Measurements from ENCODE around the gene STRIT1. TPM values are rescaled to one million over a fixed set of nuclear protein-coding genes. Genes with fewer than 3 reads are reported as not detected.

The STRIT1 gene
- total RNA-seq, 1 experiment from 2014 or later: not detected

- intact Hi-C loops (cut with micrococcal nuclease; ENCODE audit: unreplicated experiment): no loop called here
- BruUV-seq (replicated peaks): no TSS peak
- Histone ChIP-seq H3K4me1 (ENCODE audit: control insufficient read depth, insufficient read depth, low read length) (no peaks in the 10 kb centered on the region), H3K27me3 (ENCODE audit: control insufficient read depth, insufficient read depth, low read length) (no peaks in the 10 kb centered on the region), H3K36me3 (ENCODE audit: control insufficient read depth, insufficient read depth, low read length) (no peaks in the 10 kb centered on the region), H3K27ac (ENCODE audit: low read length) (no peak overlapping the region), H3K4me3 (ENCODE audit: low read depth in 2 of 2, low read length in 2 of 2) (no peak overlapping the region), H3K9me3 (ENCODE audit: control insufficient read depth, insufficient read depth, low read depth, low read length) (no peaks in the 10 kb centered on the region)
- ATAC-seq (no peak), DNase-seq (ENCODE audit: low read depth, low spot score) (no peak)
- TF ChIP-seq REST (IDR thresholded peaks at IDR 0.05; ENCODE audit: insufficient read depth in 1 of 2, low read depth in 2 of 2, low read length in 1 of 2) (no peak), POLR2AphosphoS5 (IDR thresholded peaks at IDR 0.05; ENCODE audit: low read depth, low read length) (no peak), TCF7L2 (IDR thresholded peaks at IDR 0.05; ENCODE audit: low read depth, low read length) (no peak), SIN3A (IDR thresholded peaks at IDR 0.05; ENCODE audit: borderline replicate concordance, insufficient read depth, low read depth, low read length) (no peak), CTCF (IDR thresholded peaks at IDR 0.05) (no peak)
- ChIA-PET CTCF (no interaction called here), POLR2A (no interaction called here)
- in situ Hi-C loops (cut with HindIII; ENCODE audit: low pct_unique_long_range_greater_than_20kb, low sequenced_read_pairs): no loop called here
Measured at GRCh38 chr3:155282385-155283091, 10.9 kb downstream of the STRIT1 start.

GRCh38 chr3:155281912-155282311, 11.6 kb downstream of the STRIT1 start:
- BruUV-seq (replicated peaks): no TSS peak

More at GRCh38 chr3:155281912-155282311, 11.6 kb downstream of the STRIT1 start:
- DNase-seq (ENCODE audit: low read depth, low spot score): no peak
- H3K27me3 ChIP-seq (ENCODE audit: control insufficient read depth, insufficient read depth, low read length): no peaks in the 10 kb centered on the region
- H3K9me3 ChIP-seq (ENCODE audit: control insufficient read depth, insufficient read depth, low read depth, low read length): no peaks in the 10 kb centered on the region
- ATAC-seq: no peak
- ChIA-PET POLR2A (no interaction called here), CTCF (no interaction called here)
- in situ Hi-C loops (cut with HindIII; ENCODE audit: low pct_unique_long_range_greater_than_20kb, low sequenced_read_pairs): no loop called here
- no peaks in the 10 kb centered on the region for H3K4me1 ChIP-seq (ENCODE audit: control insufficient read depth, insufficient read depth, low read length)
- H3K27ac ChIP-seq (ENCODE audit: low read length): no peak overlapping the region
- intact Hi-C loops (cut with micrococcal nuclease; ENCODE audit: unreplicated experiment): no loop called here
- H3K4me3 ChIP-seq (ENCODE audit: low read depth in 2 of 2, low read length in 2 of 2): no peak overlapping the region
- TF ChIP-seq POLR2AphosphoS5 (IDR thresholded peaks at IDR 0.05; ENCODE audit: low read depth, low read length) (no peak), CTCF (IDR thresholded peaks at IDR 0.05) (no peak), SIN3A (IDR thresholded peaks at IDR 0.05; ENCODE audit: borderline replicate concordance, insufficient read depth, low read depth, low read length) (no peak), TCF7L2 (IDR thresholded peaks at IDR 0.05; ENCODE audit: low read depth, low read length) (no peak), REST (IDR thresholded peaks at IDR 0.05; ENCODE audit: insufficient read depth in 1 of 2, low read depth in 2 of 2, low read length in 1 of 2) (no peak)
- H3K36me3 ChIP-seq (ENCODE audit: control insufficient read depth, insufficient read depth, low read length): no peaks in the 10 kb centered on the region

Measured in Panc1 (cell line).